Pancreas (tissue), 10 donors: ENCODE data around the gene MUSK. TPM values are rescaled to one million over a fixed set of nuclear protein-coding genes. Genes with fewer than 3 reads are reported as not detected.

Experiments used
- ATAC-seq, 4 donors: fragments of 200-7000 bp; cut with Tn5 transposase; one replicate each; pipeline versions ENCODE4 v1.8.0 to v1.9.1; 2020; ENCODE audit warnings: mild to moderate bottlenecking in 4 of 4, moderate library complexity in 4 of 4
- DNase-seq, 6 donors: peaks; one replicate each; pipeline ENCODE4 v3.0.0-alpha.2; 2020
- FAIRE-seq: peaks from 2 replicates; lab custom pipeline; 2012; peaks lifted over from hg19 to GRCh38; lab: Jason Lieb, UNC
- H3K27ac ChIP-seq, 4 donors: fragments of 200-600 bp; sonication (generic); 1 replicate in 3 of 4; 2 replicates in 1 of 4; pipeline versions ENCODE4 v1.5.0 to v1.8.0; 2020
- H3K27me3 ChIP-seq, 4 donors: fragments of 200-600 bp; one replicate each; pipeline ENCODE4 v1.8.0; 2021
- H3K36me3 ChIP-seq, 3 donors: fragments of 200-600 bp; sonication (generic) in 1 of 3; one replicate each; pipeline versions ENCODE4 v1.5.0 to v1.8.0; 2020 to 2021
- H3K4me1 ChIP-seq, 3 donors: fragments of 200-600 bp; one replicate each; pipeline ENCODE4 v1.8.0; 2021
- H3K4me3 ChIP-seq, 4 donors: fragments of 200-600 bp; sonication (generic) in 2 of 4; one replicate each; pipeline versions ENCODE4 v1.5.0 to v1.8.0; 2020 to 2021
- H3K9me3 ChIP-seq, 4 donors: fragments of 200-600 bp; one replicate each; pipeline ENCODE4 v1.8.0; 2021
- CTCF ChIP-seq, 4 donors: fragments of 200-600 bp; sonication (generic) in 3 of 4; IDR thresholded peaks; one replicate each; pipeline versions ENCODE4 v1.5.0 to v1.8.0; 2021; ENCODE audit warnings: antibody characterized with exemption in 4 of 4
- WGBS, 2 donors: extraction: QIAGEN DNeasy Blood & Tissue Kit; methylation state at CpG; one replicate each; pipeline ENCODE4 v1.1.7; 2013; 5-methylcytosine and 5-hydroxymethylcytosine counted together
- intact Hi-C, 3 donors: fragments of 100-400 bp; cut with DNase I; formaldehyde crosslinking; loops; one replicate each; pipeline versions ENCODE4 v1.11.1 to v1.14.2; 2022
- polyA plus RNA-seq, 2 donors: library from polyadenylated mRNA; stranded (reverse); fragments of 200-250 nt; gene quantifications; one replicate each; pipeline ENCODE4 v1.2.3, GENCODE V29; 2013
- total RNA-seq, 6 donors: library from RNA; stranded (reverse); fragmentation: NEBNext Ultra II Directional in 4 of 6; extraction: Animal tissue kit (Norgen Biotek cat#: 25700) in 4 of 6; gene quantifications; one replicate each; pipeline versions ENCODE4 v1.2.1 to v1.2.4, GENCODE V29; 2021 to 2023
- donor health status: healthy with polysubstance abuse.
- donor health status: DM: no; HTN: no; CAD: no; lungs with moderate emphysema.
- donor health status: DM: no; HTN: no; CAD: no.
- donor health status: control.
- donor health status: control.
- donor health status: Bipolar disorder and iron deficiency.
- donor health status: DM: yes; HTN: yes; CAD: no.
- donor health status: DM: no; HTN: no; CAD: no.
- donor health status: DM: no; HTN: no; CAD: no.
- donor health status: DM: yes; HTN: yes; CAD: no.

MUSK gene
- total and polyA plus RNA-seq, 8 donors = 0.06 to 0.39 (median 0.16) TPM; not detected in 4

- no peak for TF ChIP-seq CTCF (IDR thresholded peaks at IDR 0.05)
- WGBS, 2 donors = 85 to 87% methylated on average over 2 of the region's 2 CpGs
- Histone ChIP-seq H3K36me3 (no peaks in the 10 kb centered on the region), H3K27me3 (no peaks in the 10 kb centered on the region), H3K27ac (no peak overlapping the region), H3K9me3 (no peaks in the 10 kb centered on the region), H3K4me3 (no peak overlapping the region), H3K4me1 (no peaks in the 10 kb centered on the region)
- no peak for DNase-seq
- FAIRE-seq = no peak
- intact Hi-C loops = no loop called here
- ATAC-seq = no peak
Observed at GRCh38 chr9:110837401-110838005, 168.9 kb downstream of the MUSK start.

- no peak for FAIRE-seq
- no peaks in the 10 kb centered on the region for H3K9me3 ChIP-seq
- 50 to 56% methylated on average over 9 of the region's 9 CpGs for WGBS, 2 donors
- no peak overlapping the region for H3K27ac ChIP-seq
- no peaks in the 10 kb centered on the region for H3K4me1 ChIP-seq
- no peaks in the 10 kb centered on the region for H3K36me3 ChIP-seq
- intact Hi-C loops = no loop called here
- DNase-seq = no peak
- TF ChIP-seq CTCF (IDR thresholded peaks at IDR 0.05) = no peak
- no peaks in the 10 kb centered on the region for H3K27me3 ChIP-seq
- ATAC-seq = peak in 3 of 4 donors; percentile 32 to 63 (median 62)
- H3K4me3 ChIP-seq = no peak overlapping the region
Observed at GRCh38 chr9:110842169-110842568, 173.6 kb downstream of the MUSK start.

- H3K9me3 ChIP-seq = no peaks in the 10 kb centered on the region
- H3K4me3 ChIP-seq = no peak overlapping the region
- no peaks in the 10 kb centered on the region for H3K4me1 ChIP-seq
- H3K27ac ChIP-seq = no peak overlapping the region
- no peaks in the 10 kb centered on the region for H3K27me3 ChIP-seq
- intact Hi-C loops = no loop called here
- DNase-seq (no peak), ATAC-seq (no peak), FAIRE-seq (no peak)
- no peaks in the 10 kb centered on the region for H3K36me3 ChIP-seq
- WGBS, 2 donors = 34 to 43% methylated on average over 3 of the region's 3 CpGs
- TF ChIP-seq CTCF (IDR thresholded peaks at IDR 0.05) = no peak
Observed at GRCh38 chr9:110842986-110843385, 174.4 kb downstream of the MUSK start.

- Histone ChIP-seq H3K4me3 (no peak overlapping the region), H3K27ac (no peak overlapping the region), H3K9me3 (no peaks in the 10 kb centered on the region), H3K36me3 (no peaks in the 10 kb centered on the region), H3K27me3 (no peaks in the 10 kb centered on the region), H3K4me1 (no peaks in the 10 kb centered on the region)
- FAIRE-seq = no peak
- intact Hi-C loops = no loop called here
- TF ChIP-seq CTCF (IDR thresholded peaks at IDR 0.05) = no peak
- DNase-seq = no peak
- 86 to 92% methylated on average over 1 of the region's 1 CpG for WGBS, 2 donors
- ATAC-seq = no peak
Observed at GRCh38 chr9:110844121-110844520, 175.5 kb downstream of the MUSK start.

GRCh38 chr9:110846215-110846614 is 177.6 kb downstream of the MUSK start:
- ATAC-seq (no peak), DNase-seq (no peak), FAIRE-seq (no peak)
- WGBS, 2 donors = 65 to 82% methylated on average over 2 of the region's 2 CpGs
- no peaks in the 10 kb centered on the region for H3K27me3 ChIP-seq
- no peaks in the 10 kb centered on the region for H3K4me1 ChIP-seq
- intact Hi-C loops = no loop called here
- no peak overlapping the region for H3K4me3 ChIP-seq
- no peaks in the 10 kb centered on the region for H3K36me3 ChIP-seq
- no peak for TF ChIP-seq CTCF (IDR thresholded peaks at IDR 0.05)
- no peaks in the 10 kb centered on the region for H3K9me3 ChIP-seq
- H3K27ac ChIP-seq = no peak overlapping the region
